Measurements from ENCODE around the gene PABPN1L.

The PABPN1L gene

GRCh38 chr16:88866151-88866920, at the start of gene PABPN1L:
PABPN1L (minus strand) TSS chr16:88866660; CDS start chr16:88866606, 54 bp downstream.
- DNase-seq (ENCODE audit: insufficient read length, low spot score) (no peak), FAIRE-seq (no peak)
- no peak for TF ChIP-seq POLR2A (IDR thresholded peaks at IDR 0.05; ENCODE audit: low read depth, low read length)

GRCh38 chr16:88915639-88916327, 49.3 kb upstream of the PABPN1L start:
- FAIRE-seq, result no peak
- TF ChIP-seq POLR2A (IDR thresholded peaks at IDR 0.05; ENCODE audit: low read depth, low read length), result no peak
- DNase-seq (ENCODE audit: insufficient read length, low spot score), result no peak

GRCh38 chr16:88914750-88915368, 48.4 kb upstream of the PABPN1L start:
- TF ChIP-seq POLR2A (IDR thresholded peaks at IDR 0.05; ENCODE audit: low read depth, low read length), result no peak
- FAIRE-seq (no peak), DNase-seq (ENCODE audit: insufficient read length, low spot score) (no peak)

GRCh38 chr16:88913870-88914269, 47.4 kb upstream of the PABPN1L start:
- no peak for TF ChIP-seq POLR2A (IDR thresholded peaks at IDR 0.05; ENCODE audit: low read depth, low read length)
- DNase-seq (ENCODE audit: insufficient read length, low spot score) (no peak), FAIRE-seq (no peak)

- no peak for DNase-seq (ENCODE audit: insufficient read length, low spot score)
- no peak for TF ChIP-seq POLR2A (IDR thresholded peaks at IDR 0.05; ENCODE audit: low read depth, low read length)
- FAIRE-seq, result no peak
Observed at GRCh38 chr16:88913001-88913612, 46.6 kb upstream of the PABPN1L start.

GRCh38 chr16:88912556-88912955, 46.1 kb upstream of the PABPN1L start:
- DNase-seq (ENCODE audit: insufficient read length, low spot score) (no peak), FAIRE-seq (no peak)
- no peak for TF ChIP-seq POLR2A (IDR thresholded peaks at IDR 0.05; ENCODE audit: low read depth, low read length)

- DNase-seq (ENCODE audit: insufficient read length, low spot score), result no peak
- TF ChIP-seq POLR2A (IDR thresholded peaks at IDR 0.05; ENCODE audit: low read depth, low read length), result no peak
- FAIRE-seq, result no peak
Observed at GRCh38 chr16:88911946-88912310, 45.5 kb upstream of the PABPN1L start.

GRCh38 chr16:88911136-88911945, 44.9 kb upstream of the PABPN1L start:
- TF ChIP-seq POLR2A (IDR thresholded peaks at IDR 0.05; ENCODE audit: low read depth, low read length), result no peak
- FAIRE-seq, result no peak
- no peak for DNase-seq (ENCODE audit: insufficient read length, low spot score)

- DNase-seq (ENCODE audit: insufficient read length, low spot score) (no peak), FAIRE-seq (no peak)
- no peak for TF ChIP-seq POLR2A (IDR thresholded peaks at IDR 0.05; ENCODE audit: low read depth, low read length)
Observed at GRCh38 chr16:88910284-88911135, 44.0 kb upstream of the PABPN1L start.

GRCh38 chr16:88909431-88910210, 43.2 kb upstream of the PABPN1L start:
- DNase-seq (ENCODE audit: insufficient read length, low spot score) (no peak), FAIRE-seq (no peak)
- no peak for TF ChIP-seq POLR2A (IDR thresholded peaks at IDR 0.05; ENCODE audit: low read depth, low read length)

GRCh38 chr16:88908307-88908706, 41.8 kb upstream of the PABPN1L start:
- FAIRE-seq (no peak), DNase-seq (ENCODE audit: insufficient read length, low spot score) (no peak)
- TF ChIP-seq POLR2A (IDR thresholded peaks at IDR 0.05; ENCODE audit: low read depth, low read length), result no peak

GRCh38 chr16:88907768-88908167, 41.3 kb upstream of the PABPN1L start:
- no peak for TF ChIP-seq POLR2A (IDR thresholded peaks at IDR 0.05; ENCODE audit: low read depth, low read length)
- FAIRE-seq (no peak), DNase-seq (ENCODE audit: insufficient read length, low spot score) (peak; percentile 60)

Measured in H54 (cell line).